Sigmoid colon (tissue), 7 donors: ENCODE data around the gene GABRE. TPM values are rescaled to one million over a fixed set of nuclear protein-coding genes. Genes with fewer than 3 reads are reported as not detected.

Source experiments
- DNase-seq: peaks from one replicate; pipeline ENCODE4 v3.0.0-alpha.2; 2019
- H3K27ac ChIP-seq, 4 donors: fragments of 200-600 bp; sonication (generic); one replicate each; pipeline ENCODE4 v1.5.1; 2016 to 2019; ENCODE audit warnings: mild to moderate bottlenecking in 1 of 4
- H3K27me3 ChIP-seq, 3 donors: fragments of 200-600 bp; sonication (generic); one replicate each; pipeline ENCODE4 v1.5.1; 2019; ENCODE audit warnings: mild to moderate bottlenecking in 1 of 3
- H3K36me3 ChIP-seq, 4 donors: fragments of 200-600 bp; sonication (generic); one replicate each; pipeline ENCODE4 v1.5.1; 2016 to 2019
- H3K4me1 ChIP-seq, 4 donors: fragments of 200-600 bp; sonication (generic); one replicate each; pipeline ENCODE4 v1.5.1; 2017 to 2019
- H3K4me3 ChIP-seq, 4 donors: fragments of 200-600 bp; sonication (generic); one replicate each; pipeline ENCODE4 v1.5.1; 2017 to 2019; ENCODE audit warnings: mild to moderate bottlenecking in 2 of 4, moderate library complexity in 1 of 4
- H3K9me3 ChIP-seq, 4 donors: fragments of 200-600 bp in 3 of 4; sonication (generic) in 3 of 4; one replicate each; pipeline versions ENCODE4 v1.5.1 to v1.6.1; 2013 to 2019
- EP300 ChIP-seq, 4 donors: sonication (generic); formaldehyde crosslinking; IDR thresholded peaks; one replicate each; pipeline ENCODE4 v1.6.1; 2017; ENCODE audit warnings: antibody characterized with exemption in 4 of 4
- POLR2A ChIP-seq, 2 donors: fragments of 450-650 bp; IDR thresholded peaks; one replicate each; pipeline ENCODE4 v1.6.1; 2016; ENCODE audit warnings: antibody characterized with exemption in 2 of 2, mild to moderate bottlenecking in 2 of 2, moderate library complexity in 2 of 2
- POLR2AphosphoS5 ChIP-seq, 4 donors: sonication (generic); formaldehyde crosslinking; IDR thresholded peaks; one replicate each; pipeline ENCODE4 v1.6.1; 2017; ENCODE audit warnings: antibody characterized with exemption in 4 of 4
- WGBS, 2 donors: extraction: QIAGEN DNeasy Blood & Tissue Kit; methylation state at CpG; one replicate each; pipeline ENCODE4 v1.1.7; 2013; 5-methylcytosine and 5-hydroxymethylcytosine counted together
- intact Hi-C: fragments of 100-400 bp; cut with DNase I; formaldehyde crosslinking; loops from one replicate; pipeline ENCODE4 v1.15.1; 2023
- polyA plus RNA-seq, 3 donors: library from polyadenylated mRNA; stranded (reverse); fragments of 200-250 nt; gene quantifications; one replicate each; pipeline ENCODE4 v1.2.3, GENCODE V29; 2013
- total RNA-seq, 4 donors: library from RNA; depleted of rRNA; stranded (reverse); fragments of >200 nt; gene quantifications; one replicate each; pipeline ENCODE4 v1.1.0, GENCODE V29; 2016
- TF ChIP-seq, protein P1 (sequence below), 4 experiments: fragments of 450-650 bp in 3 of 4; fragments of 200-600 bp in 1 of 4; IDR thresholded peaks; one replicate each; pipeline ENCODE4 v1.5.1; 2016 to 2019; ENCODE audit warnings: antibody characterized with exemption in 4 of 4, mild to moderate bottlenecking in 3 of 4, moderate library complexity in 2 of 4
- donor health status: healthy with polysubstance abuse.
- donor health status: Bipolar disorder and iron deficiency.
- donor health status: healthy.

Gene GABRE
- total and polyA plus RNA-seq, 7 donors, result 0.23 to 18.0 (median 5.4) TPM

DNA sequence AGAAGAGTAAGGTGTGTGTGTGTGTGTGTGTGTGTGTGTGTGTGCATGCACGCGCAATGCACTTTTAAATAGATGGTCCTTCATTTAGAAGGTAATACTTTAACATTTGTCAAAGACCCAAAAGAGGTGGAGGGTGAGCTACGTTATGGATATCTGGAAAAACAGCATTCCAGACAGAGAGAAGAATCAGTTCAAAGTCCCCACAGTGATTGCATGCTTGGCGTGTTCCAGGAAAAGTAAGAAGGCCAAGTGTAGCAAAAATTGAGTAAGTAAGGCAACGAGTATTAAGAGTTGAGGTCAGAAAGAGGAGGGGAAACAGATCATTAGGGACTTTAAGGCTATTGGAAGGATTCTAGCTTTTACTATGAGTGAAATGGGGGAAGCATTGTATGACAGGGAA, 21.9 kb upstream of the GABRE start:
- TF ChIP-seq, protein P1, sequence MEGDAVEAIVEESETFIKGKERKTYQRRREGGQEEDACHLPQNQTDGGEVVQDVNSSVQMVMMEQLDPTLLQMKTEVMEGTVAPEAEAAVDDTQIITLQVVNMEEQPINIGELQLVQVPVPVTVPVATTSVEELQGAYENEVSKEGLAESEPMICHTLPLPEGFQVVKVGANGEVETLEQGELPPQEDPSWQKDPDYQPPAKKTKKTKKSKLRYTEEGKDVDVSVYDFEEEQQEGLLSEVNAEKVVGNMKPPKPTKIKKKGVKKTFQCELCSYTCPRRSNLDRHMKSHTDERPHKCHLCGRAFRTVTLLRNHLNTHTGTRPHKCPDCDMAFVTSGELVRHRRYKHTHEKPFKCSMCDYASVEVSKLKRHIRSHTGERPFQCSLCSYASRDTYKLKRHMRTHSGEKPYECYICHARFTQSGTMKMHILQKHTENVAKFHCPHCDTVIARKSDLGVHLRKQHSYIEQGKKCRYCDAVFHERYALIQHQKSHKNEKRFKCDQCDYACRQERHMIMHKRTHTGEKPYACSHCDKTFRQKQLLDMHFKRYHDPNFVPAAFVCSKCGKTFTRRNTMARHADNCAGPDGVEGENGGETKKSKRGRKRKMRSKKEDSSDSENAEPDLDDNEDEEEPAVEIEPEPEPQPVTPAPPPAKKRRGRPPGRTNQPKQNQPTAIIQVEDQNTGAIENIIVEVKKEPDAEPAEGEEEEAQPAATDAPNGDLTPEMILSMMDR (IDR thresholded peaks at IDR 0.05), result no peak
- TF ChIP-seq POLR2AphosphoS5 (IDR thresholded peaks at IDR 0.05) (no peak), POLR2A (IDR thresholded peaks at IDR 0.05) (no peak), EP300 (IDR thresholded peaks at IDR 0.05) (no peak)
- Histone ChIP-seq H3K4me3 (no peak overlapping the region), H3K36me3 (no peaks in the 10 kb centered on the region), H3K27ac (no peak overlapping the region), H3K9me3 (no peaks in the 10 kb centered on the region), H3K27me3 (no peaks in the 10 kb centered on the region), H3K4me1 (no peaks in the 10 kb centered on the region)
- intact Hi-C loops, result no loop called here
- 18 to 57% methylated on average over 5 of the region's 5 CpGs for WGBS, 2 donors
- DNase-seq, result no peak

DNA sequence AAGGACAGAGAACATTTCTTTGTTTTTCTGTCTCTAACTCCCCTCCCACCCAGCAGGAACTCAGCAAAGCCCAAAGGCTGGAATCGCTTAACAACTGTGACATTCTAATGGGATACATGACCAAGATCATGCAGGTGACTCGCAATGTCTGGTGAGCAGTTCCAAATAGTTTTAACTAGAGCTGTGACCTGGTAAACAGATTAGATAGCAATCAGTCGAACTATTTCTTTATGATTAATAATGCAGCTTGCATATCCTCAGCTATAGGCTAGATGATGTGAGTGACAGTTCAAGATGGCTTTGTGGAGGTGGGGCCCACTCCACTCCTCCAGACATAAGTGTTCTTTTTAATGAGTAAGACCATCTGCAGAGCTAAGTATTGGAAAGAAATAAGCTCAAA, 20.0 kb upstream of the GABRE start:
- no peak for DNase-seq
- 84 to 90% methylated on average over 3 of the region's 3 CpGs for WGBS, 2 donors
- Histone ChIP-seq H3K4me3 (no peak overlapping the region), H3K9me3 (no peaks in the 10 kb centered on the region), H3K27me3 (no peaks in the 10 kb centered on the region), H3K4me1 (no peaks in the 10 kb centered on the region), H3K27ac (no peak overlapping the region), H3K36me3 (no peaks in the 10 kb centered on the region)
- intact Hi-C loops, result no loop called here
- TF ChIP-seq, protein P1 (IDR thresholded peaks at IDR 0.05), result no peak
- TF ChIP-seq POLR2A (IDR thresholded peaks at IDR 0.05), result no peak
- no peak for TF ChIP-seq EP300 (IDR thresholded peaks at IDR 0.05)
- TF ChIP-seq POLR2AphosphoS5 (IDR thresholded peaks at IDR 0.05), result no peak

DNA sequence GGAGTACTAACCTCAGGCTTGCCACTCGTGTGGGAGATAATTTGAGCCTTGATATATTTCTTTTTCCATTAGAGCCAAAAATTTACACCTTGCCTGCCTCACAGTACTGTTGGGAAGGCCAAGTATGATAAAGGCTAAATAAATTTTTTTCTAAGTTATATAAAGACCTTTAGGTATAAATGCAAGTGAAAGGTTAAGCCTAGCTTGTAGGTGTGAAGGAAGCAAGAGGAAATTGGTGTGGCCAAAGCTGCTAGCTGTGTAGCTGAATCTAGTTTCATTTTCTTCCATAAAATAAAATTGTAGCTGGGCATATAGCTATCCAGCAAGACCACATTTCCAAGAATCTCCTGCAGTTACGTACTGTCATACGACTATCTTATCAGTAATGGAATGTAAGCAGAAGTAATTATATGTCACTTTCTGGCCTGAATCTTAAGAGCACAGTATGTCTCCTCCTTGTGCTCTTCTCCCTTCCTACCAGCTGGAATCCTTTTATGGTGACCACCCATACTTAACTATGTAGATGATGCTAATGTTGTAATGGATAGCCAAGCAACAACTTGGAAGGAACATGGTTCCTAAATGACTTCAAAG, 14.3 kb upstream of the GABRE start:
- Histone ChIP-seq H3K9me3 (no peaks in the 10 kb centered on the region), H3K4me3 (no peak overlapping the region), H3K36me3 (no peaks in the 10 kb centered on the region), H3K4me1 (no peaks in the 10 kb centered on the region), H3K27ac (no peak overlapping the region), H3K27me3 (no peaks in the 10 kb centered on the region)
- WGBS, 2 donors, result 58 to 80% methylated on average over 3 of the region's 3 CpGs
- intact Hi-C loops, result no loop called here
- no peak for DNase-seq
- TF ChIP-seq, protein P1 (IDR thresholded peaks at IDR 0.05), result no peak
- no peak for TF ChIP-seq EP300 (IDR thresholded peaks at IDR 0.05)
- no peak for TF ChIP-seq POLR2AphosphoS5 (IDR thresholded peaks at IDR 0.05)
- no peak for TF ChIP-seq POLR2A (IDR thresholded peaks at IDR 0.05)

DNA sequence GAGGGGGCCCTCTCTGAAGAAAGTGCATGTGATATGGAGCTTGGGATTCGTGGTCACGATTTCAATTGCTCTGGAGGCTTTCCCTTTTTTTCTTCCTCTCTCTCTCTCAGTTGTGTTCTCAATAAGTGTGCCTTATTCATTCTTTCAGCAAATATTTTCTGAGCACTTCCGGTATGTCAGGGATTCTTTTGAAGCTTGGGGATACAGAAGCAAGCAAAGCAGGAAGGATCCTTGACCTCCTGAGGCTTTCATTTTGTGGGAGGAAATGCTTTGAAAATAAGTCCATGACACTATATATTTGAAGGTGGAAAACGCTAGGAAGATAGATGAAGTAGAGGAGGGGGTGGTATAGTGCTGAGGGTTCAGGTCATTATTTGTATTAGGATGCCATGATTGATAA, 12.6 kb upstream of the GABRE start:
- peaks cover 0 to 3% (median 1%) of the 10 kb centered on the region in 4 donors for H3K4me1 ChIP-seq
- TF ChIP-seq POLR2AphosphoS5 (IDR thresholded peaks at IDR 0.05) (no peak), EP300 (IDR thresholded peaks at IDR 0.05) (no peak), POLR2A (IDR thresholded peaks at IDR 0.05) (no peak)
- TF ChIP-seq, protein P1 (IDR thresholded peaks at IDR 0.05), result no peak
- no peaks in the 10 kb centered on the region for H3K36me3 ChIP-seq
- intact Hi-C loops, result no loop called here
- H3K27ac ChIP-seq, result no peak overlapping the region
- WGBS, 2 donors, result 85 to 95% methylated on average over 4 of the region's 4 CpGs
- no peak for DNase-seq
- no peak overlapping the region for H3K4me3 ChIP-seq
- no peaks in the 10 kb centered on the region for H3K27me3 ChIP-seq
- no peaks in the 10 kb centered on the region for H3K9me3 ChIP-seq

DNA sequence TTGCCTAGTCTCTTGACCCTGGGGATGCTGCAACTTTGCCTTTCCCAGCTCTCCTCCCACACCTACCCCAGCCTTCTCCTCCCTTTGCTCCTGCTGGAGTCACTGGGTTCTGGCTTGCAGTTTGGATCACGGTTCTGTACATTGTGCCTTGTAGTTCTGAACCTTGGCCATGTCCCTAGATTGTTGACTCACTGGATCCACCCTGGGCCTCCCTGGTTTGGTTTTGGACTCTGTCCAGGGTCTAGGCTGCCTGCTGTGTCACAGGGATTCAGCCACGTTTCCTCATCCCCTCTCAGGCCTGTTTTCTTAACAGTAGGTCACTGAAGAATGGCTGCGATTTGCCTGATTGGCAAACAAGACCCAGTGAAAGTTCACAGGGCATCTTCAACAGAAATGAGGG, 11.5 kb upstream of the GABRE start:
- no peak overlapping the region for H3K27ac ChIP-seq
- H3K4me3 ChIP-seq, result no peak overlapping the region
- WGBS, 2 donors, result 10 to 60% methylated on average over 3 of the region's 3 CpGs
- TF ChIP-seq, protein P1 (IDR thresholded peaks at IDR 0.05), result no peak
- TF ChIP-seq POLR2AphosphoS5 (IDR thresholded peaks at IDR 0.05) (no peak), POLR2A (IDR thresholded peaks at IDR 0.05) (no peak), EP300 (IDR thresholded peaks at IDR 0.05) (no peak)
- peaks cover 0 to 12% (median 7%) of the 10 kb centered on the region in 4 donors for H3K4me1 ChIP-seq
- H3K9me3 ChIP-seq, result no peaks in the 10 kb centered on the region
- no peaks in the 10 kb centered on the region for H3K36me3 ChIP-seq
- H3K27me3 ChIP-seq, result no peaks in the 10 kb centered on the region
- no peak for DNase-seq
- intact Hi-C loops, result no loop called here
